HS-27A (cell line): ENCODE data around the gene HOXA1.

Experiments
- DNase-seq: peaks from one replicate; pipeline ENCODE4 v3.0.0-alpha.2; 2012; ENCODE audit warnings: low read depth, missing footprints

HOXA1 gene

GRCh38 chr7:27116962-27117886, 21.4 kb upstream of the HOXA1 start:
- DNase-seq, result no peak

- DNase-seq, result no peak
These were observed 20.5 kb upstream of the HOXA1 start for GRCh38 chr7:27116031-27116961.

GRCh38 chr7:27115221-27116026, 19.6 kb upstream of the HOXA1 start:
- DNase-seq, result no peak

GRCh38 chr7:27114881-27115220, 19.1 kb upstream of the HOXA1 start:
- DNase-seq, result no peak

- no peak for DNase-seq
These were observed 18.4 kb upstream of the HOXA1 start for GRCh38 chr7:27113991-27114769.

- no peak for DNase-seq
These were observed 17.5 kb upstream of the HOXA1 start for GRCh38 chr7:27112955-27113949.

GRCh38 chr7:27112361-27112760, 16.6 kb upstream of the HOXA1 start:
- DNase-seq, result no peak

- DNase-seq, result no peak
These were observed 16.0 kb upstream of the HOXA1 start for GRCh38 chr7:27111751-27112277.

- no peak for DNase-seq
These were observed 15.4 kb upstream of the HOXA1 start for GRCh38 chr7:27111042-27111750.

GRCh38 chr7:27110186-27111031, 14.6 kb upstream of the HOXA1 start:
- DNase-seq, result no peak

GRCh38 chr7:27109466-27110185, 13.8 kb upstream of the HOXA1 start:
- DNase-seq, result no peak

GRCh38 chr7:27108390-27109127, 12.8 kb upstream of the HOXA1 start:
- DNase-seq, result no peak

- DNase-seq, result no peak
These were observed 11.9 kb upstream of the HOXA1 start for GRCh38 chr7:27107391-27108381.

- DNase-seq, result no peak
These were observed 11.1 kb upstream of the HOXA1 start for GRCh38 chr7:27106901-27107240.

GRCh38 chr7:27106181-27106900, 10.5 kb upstream of the HOXA1 start:
- DNase-seq, result no peak
